C4-2B (cell line): ENCODE results near the gene CSH2.

Source experiments
- CTCF ChIP-seq: fragments of 450-650 bp; conservative IDR thresholded peaks from 2 replicates; pipeline ENCODE4 v1.5.1; 2017; ENCODE audit warnings: mild to moderate bottlenecking
- ZFX ChIP-seq: fragments of 450-650 bp; IDR thresholded peaks from 2 replicates; pipeline ENCODE4 v1.6.1; 2017

GRCh38 chr17:63911041-63911635 is 37.7 kb upstream of the CSH2 start, which contains the start of gene CSHL1:
- TF ChIP-seq CTCF (no peak), ZFX (no peak)
